ENCODE measurements around the gene TPO. TPM values are rescaled to one million over a fixed set of nuclear protein-coding genes. Genes with fewer than 3 reads are reported as not detected.
"Not testable (repeated sequence)": the region's sequence is repeated elsewhere in the genome, so short reads cannot be mapped to it uniquely, and the experiment has no call there.

TPO gene
- total RNA-seq, 1 donor from 2014 or later = not detected

- DNase-seq = no peak
These were observed 7.3 kb upstream of the TPO start for GRCh38 chr2:1405967-1406366.

GRCh38 chr2:1406434-1406833 is 6.8 kb upstream of the TPO start:
- DNase-seq = no peak

- DNase-seq = no peak
These were observed 5.2 kb upstream of the TPO start for GRCh38 chr2:1407950-1408675.

- no peak for DNase-seq
These were observed 858 bp downstream of the TPO start for GRCh38 chr2:1414121-1414520.

GRCh38 chr2:1414901-1415300 is 1.6 kb downstream of the TPO start:
- DNase-seq = not testable (repeated sequence)

GRCh38 chr2:1415501-1415900 is 2.2 kb downstream of the TPO start:
- DNase-seq = no peak

- DNase-seq = no peak
These were observed 5.3 kb downstream of the TPO start for GRCh38 chr2:1418566-1418965.

GRCh38 chr2:1420746-1421480 is 7.7 kb downstream of the TPO start:
- no peak for DNase-seq

GRCh38 chr2:1421731-1422130 is 8.5 kb downstream of the TPO start:
- DNase-seq = no peak

GRCh38 chr2:1422131-1422530 is 8.9 kb downstream of the TPO start:
- DNase-seq = no peak

- DNase-seq = no peak
These were observed 9.5 kb downstream of the TPO start for GRCh38 chr2:1422716-1423285.

GRCh38 chr2:1427086-1427485 is 13.8 kb downstream of the TPO start:
- DNase-seq = no peak

GRCh38 chr2:1429895-1430294 is 16.6 kb downstream of the TPO start:
- no peak for DNase-seq

GRCh38 chr2:1430491-1430890 is 17.2 kb downstream of the TPO start:
- no peak for DNase-seq

- DNase-seq = no peak
These were observed 18.7 kb downstream of the TPO start for GRCh38 chr2:1431886-1432400.

- DNase-seq = no peak
These were observed 19.5 kb downstream of the TPO start for GRCh38 chr2:1432726-1433125.

GRCh38 chr2:1436369-1436768 is 23.1 kb downstream of the TPO start:
- no peak for DNase-seq

- DNase-seq = no peak
These were observed 23.8 kb downstream of the TPO start for GRCh38 chr2:1437101-1437500.

GRCh38 chr2:1437537-1437936 is 24.3 kb downstream of the TPO start:
- no peak for DNase-seq

- DNase-seq = no peak
These were observed 25.7 kb downstream of the TPO start for GRCh38 chr2:1438972-1439371.

- no peak for DNase-seq
These were observed 27.3 kb downstream of the TPO start for GRCh38 chr2:1440581-1440980.

- DNase-seq = no peak
These were observed 33.0 kb downstream of the TPO start for GRCh38 chr2:1446301-1446700.

GRCh38 chr2:1448009-1448408 is 34.7 kb downstream of the TPO start:
- no peak for DNase-seq

GRCh38 chr2:1450915-1451314 is 37.7 kb downstream of the TPO start:
- no peak for DNase-seq

All from dermis blood vessel endothelial cell (primary cell).